Liver (tissue), 3 donors: ENCODE measurements around the gene TMEM176B.

Experiments
- EGR1 ChIP-seq, 2 donors: IDR thresholded peaks; 2 replicates each; pipeline ENCODE4 v1.6.1; 2016 to 2018; ENCODE audit warnings: antibody characterized with exemption in 2 of 2, low read depth in 2 of 2
- GABPA ChIP-seq, 2 donors: IDR thresholded peaks in 1 of 2; conservative IDR thresholded peaks in 1 of 2; 2 replicates each; pipeline ENCODE4 v1.6.1; 2016; ENCODE audit warnings: antibody characterized with exemption in 2 of 2, mild to moderate bottlenecking in 1 of 2, moderate library complexity in 1 of 2
- JUND ChIP-seq, 2 donors: IDR thresholded peaks; 2 replicates each; pipeline ENCODE4 v1.6.1; 2016; ENCODE audit warnings: antibody characterized with exemption in 2 of 2
- NR2F2 ChIP-seq: IDR thresholded peaks from 2 replicates; pipeline ENCODE4 v1.6.1; 2016; ENCODE audit warnings: antibody characterized with exemption
- SP1 ChIP-seq: IDR thresholded peaks from 2 replicates; pipeline ENCODE4 v1.6.1; 2018; ENCODE audit warnings: antibody characterized with exemption, mild to moderate bottlenecking
- YY1 ChIP-seq: IDR thresholded peaks from 2 replicates; pipeline ENCODE4 v1.6.1; 2016; ENCODE audit warnings: antibody characterized with exemption, mild to moderate bottlenecking
- TF ChIP-seq, protein P1 (sequence below): fragments of 150-350 bp; IDR thresholded peaks from 2 replicates; pipeline ENCODE4 v1.5.1; 2017; ENCODE audit warnings: improper control_type of control experiment, low read depth, low read length; ENCODE audit not compliant: missing input control
- TF ChIP-seq, protein P2 (sequence below): IDR thresholded peaks from 2 replicates; pipeline ENCODE4 v1.6.1; 2016; ENCODE audit warnings: antibody characterized with exemption
- donor health status: healthy.
- donor health status: healthy.

DNA sequence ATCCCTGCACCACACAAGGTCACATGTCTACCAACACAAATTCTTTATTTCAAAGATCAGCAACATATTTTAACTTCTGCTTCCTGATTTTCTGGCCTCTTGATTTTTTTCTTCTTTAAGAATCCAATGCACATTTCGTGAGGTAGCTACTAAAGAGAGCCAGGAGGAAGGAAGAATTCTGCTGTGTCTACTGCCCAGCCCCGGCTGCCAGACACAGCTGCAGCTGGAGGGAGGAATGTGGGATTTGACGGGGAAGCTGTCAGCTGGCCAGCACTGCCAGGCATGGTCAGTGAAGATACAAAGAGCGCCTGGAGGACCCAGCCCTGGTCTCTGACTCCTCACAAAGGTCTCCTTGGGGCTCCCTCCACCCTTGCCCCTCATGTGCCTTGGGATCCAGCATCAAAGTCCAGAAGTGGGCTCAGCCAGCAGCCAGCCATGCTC lies 45.3 kb upstream of the TMEM176B start:
- TF ChIP-seq, protein P1, sequence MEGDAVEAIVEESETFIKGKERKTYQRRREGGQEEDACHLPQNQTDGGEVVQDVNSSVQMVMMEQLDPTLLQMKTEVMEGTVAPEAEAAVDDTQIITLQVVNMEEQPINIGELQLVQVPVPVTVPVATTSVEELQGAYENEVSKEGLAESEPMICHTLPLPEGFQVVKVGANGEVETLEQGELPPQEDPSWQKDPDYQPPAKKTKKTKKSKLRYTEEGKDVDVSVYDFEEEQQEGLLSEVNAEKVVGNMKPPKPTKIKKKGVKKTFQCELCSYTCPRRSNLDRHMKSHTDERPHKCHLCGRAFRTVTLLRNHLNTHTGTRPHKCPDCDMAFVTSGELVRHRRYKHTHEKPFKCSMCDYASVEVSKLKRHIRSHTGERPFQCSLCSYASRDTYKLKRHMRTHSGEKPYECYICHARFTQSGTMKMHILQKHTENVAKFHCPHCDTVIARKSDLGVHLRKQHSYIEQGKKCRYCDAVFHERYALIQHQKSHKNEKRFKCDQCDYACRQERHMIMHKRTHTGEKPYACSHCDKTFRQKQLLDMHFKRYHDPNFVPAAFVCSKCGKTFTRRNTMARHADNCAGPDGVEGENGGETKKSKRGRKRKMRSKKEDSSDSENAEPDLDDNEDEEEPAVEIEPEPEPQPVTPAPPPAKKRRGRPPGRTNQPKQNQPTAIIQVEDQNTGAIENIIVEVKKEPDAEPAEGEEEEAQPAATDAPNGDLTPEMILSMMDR, result no peak
- TF ChIP-seq EGR1 (IDR thresholded peaks at IDR 0.05; ENCODE audit: low read depth in 2 of 2), result no peak
- TF ChIP-seq, protein P2, sequence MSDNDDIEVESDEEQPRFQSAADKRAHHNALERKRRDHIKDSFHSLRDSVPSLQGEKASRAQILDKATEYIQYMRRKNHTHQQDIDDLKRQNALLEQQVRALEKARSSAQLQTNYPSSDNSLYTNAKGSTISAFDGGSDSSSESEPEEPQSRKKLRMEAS, result no peak
- no peak for TF ChIP-seq GABPA (IDR thresholded peaks at IDR 0.05 in 1 of 2, conservative IDR thresholded peaks at IDR 0.05 in 1 of 2)
- no peak for TF ChIP-seq JUND (IDR thresholded peaks at IDR 0.05)
- TF ChIP-seq SP1, result no peak
- TF ChIP-seq NR2F2, result no peak
- TF ChIP-seq YY1, result no peak
